ENCODE measurements around the gene PCP4.

The PCP4 gene

GRCh38 chr21:39851002-39851618 lies 16.1 kb upstream of the PCP4 start:
- H3K27ac ChIP-seq, result no peak overlapping the region
- no peak for DNase-seq (ENCODE audit: low spot score)
- TF ChIP-seq CTCF (IDR thresholded peaks at IDR 0.05), result no peak
- H3K4me3 ChIP-seq, result no peak overlapping the region

GRCh38 chr21:39852021-39852721 lies 15.1 kb upstream of the PCP4 start:
- no peak for TF ChIP-seq CTCF (IDR thresholded peaks at IDR 0.05)
- Histone ChIP-seq H3K4me3 (no peak overlapping the region), H3K27ac (no peak overlapping the region)
- no peak for DNase-seq (ENCODE audit: low spot score)

- H3K4me3 ChIP-seq, result no peak overlapping the region
- TF ChIP-seq CTCF (IDR thresholded peaks at IDR 0.05), result no peak
- H3K27ac ChIP-seq, result no peak overlapping the region
- no peak for DNase-seq (ENCODE audit: low spot score)
Observed at GRCh38 chr21:39852726-39853500, 14.3 kb upstream of the PCP4 start.

GRCh38 chr21:39854572-39854971 lies 12.7 kb upstream of the PCP4 start:
- DNase-seq (ENCODE audit: low spot score), result no peak
- TF ChIP-seq CTCF (IDR thresholded peaks at IDR 0.05), result no peak
- no peak overlapping the region for H3K27ac ChIP-seq
- no peak overlapping the region for H3K4me3 ChIP-seq

GRCh38 chr21:39855595-39855994 lies 11.6 kb upstream of the PCP4 start:
- TF ChIP-seq CTCF (IDR thresholded peaks at IDR 0.05), result no peak
- no peak for DNase-seq (ENCODE audit: low spot score)
- H3K4me3 ChIP-seq, result no peak overlapping the region
- H3K27ac ChIP-seq, result no peak overlapping the region

- Histone ChIP-seq H3K27ac (no peak overlapping the region), H3K4me3 (no peak overlapping the region)
- TF ChIP-seq CTCF (IDR thresholded peaks at IDR 0.05), result no peak
- no peak for DNase-seq (ENCODE audit: low spot score)
Observed at GRCh38 chr21:39860600-39860999, 6.6 kb upstream of the PCP4 start.

All from coronary artery (tissue), 2 donors.